ENCODE data around the gene NEU3. TPM values are rescaled to one million over a fixed set of nuclear protein-coding genes. Genes with fewer than 3 reads are reported as not detected.

Gene NEU3
- total and polyA plus RNA-seq, 4 donors = 2.7 to 9.5 (median 5.3) TPM

GRCh38 chr11:74984070-74984469, 4.7 kb upstream of the NEU3 start (continued):
- TF ChIP-seq, protein P1, sequence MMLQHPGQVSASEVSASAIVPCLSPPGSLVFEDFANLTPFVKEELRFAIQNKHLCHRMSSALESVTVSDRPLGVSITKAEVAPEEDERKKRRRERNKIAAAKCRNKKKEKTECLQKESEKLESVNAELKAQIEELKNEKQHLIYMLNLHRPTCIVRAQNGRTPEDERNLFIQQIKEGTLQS (IDR thresholded peaks at IDR 0.05) = no peak
- TF ChIP-seq HNF4G (IDR thresholded peaks at IDR 0.05) (peak; percentile 22), RAD21 (IDR thresholded peaks at IDR 0.05) (no peak), JUND (IDR thresholded peaks at IDR 0.05) (no peak), YY1 (IDR thresholded peaks at IDR 0.05) (no peak), SP1 (IDR thresholded peaks at IDR 0.05) (no peak), NR2F2 (IDR thresholded peaks at IDR 0.05) (no peak), RXRA (IDR thresholded peaks at IDR 0.05) (peak in 1 of 2 donors; percentile 14), FOXA1 (IDR thresholded peaks at IDR 0.05) (no peak), GABPA (IDR thresholded peaks at IDR 0.05 in 1 of 2, conservative IDR thresholded peaks at IDR 0.05 in 1 of 2) (no peak), EGR1 (IDR thresholded peaks at IDR 0.05; ENCODE audit: low read depth in 2 of 2) (no peak)
- TF ChIP-seq, protein P2, sequence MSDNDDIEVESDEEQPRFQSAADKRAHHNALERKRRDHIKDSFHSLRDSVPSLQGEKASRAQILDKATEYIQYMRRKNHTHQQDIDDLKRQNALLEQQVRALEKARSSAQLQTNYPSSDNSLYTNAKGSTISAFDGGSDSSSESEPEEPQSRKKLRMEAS (IDR thresholded peaks at IDR 0.05) = no peak

GRCh38 chr11:74984730-74985129, 4.0 kb upstream of the NEU3 start:
- WGBS = 83% methylated on average over 2 of the region's 2 CpGs
- H3K27ac ChIP-seq (ENCODE audit: low read depth in 1 of 2, low read length in 2 of 2) = no peak overlapping the region
- no peaks in the 10 kb centered on the region for H3K27me3 ChIP-seq (ENCODE audit: control insufficient read depth in 4 of 4, insufficient read depth in 4 of 4, low read length in 3 of 4)
- H3K36me3 ChIP-seq (ENCODE audit: control insufficient read depth in 4 of 4, insufficient read depth in 3 of 4, low read depth in 1 of 4, low read length in 3 of 4) = no peaks in the 10 kb centered on the region
- H3K4me3 ChIP-seq (ENCODE audit: low read depth in 1 of 3, low read length in 3 of 3) = no peak overlapping the region
- no peak for DNase-seq (ENCODE audit: low spot score)
- peaks cover 2 to 46% (median 38%) of the 10 kb centered on the region in 4 donors for H3K4me1 ChIP-seq (ENCODE audit: control insufficient read depth in 4 of 4, insufficient read depth in 4 of 4, low read length in 3 of 4)
- TF ChIP-seq RAD21 (IDR thresholded peaks at IDR 0.05) = no peak
- no peak for TF ChIP-seq YY1 (IDR thresholded peaks at IDR 0.05)
- TF ChIP-seq, protein P1 (IDR thresholded peaks at IDR 0.05) = no peak
- TF ChIP-seq REST (IDR thresholded peaks at IDR 0.05) = no peak
- TF ChIP-seq RXRA (IDR thresholded peaks at IDR 0.05) = no peak
- no peak for TF ChIP-seq FOXA2 (IDR thresholded peaks at IDR 0.05)
- TF ChIP-seq FOXA1 (IDR thresholded peaks at IDR 0.05) = no peak
- TF ChIP-seq EGR1 (IDR thresholded peaks at IDR 0.05; ENCODE audit: low read depth in 2 of 2) = no peak
- no peak for TF ChIP-seq JUND (IDR thresholded peaks at IDR 0.05)
- TF ChIP-seq HNF4G (IDR thresholded peaks at IDR 0.05) = no peak
- no peak for TF ChIP-seq HNF4A (conservative IDR thresholded peaks at IDR 0.05)
- TF ChIP-seq TAF1 (conservative IDR thresholded peaks at IDR 0.05) = no peak
- TF ChIP-seq GABPA (IDR thresholded peaks at IDR 0.05 in 1 of 2, conservative IDR thresholded peaks at IDR 0.05 in 1 of 2) = no peak
- no peak for TF ChIP-seq SP1 (IDR thresholded peaks at IDR 0.05)
- TF ChIP-seq CTCF (IDR thresholded peaks at IDR 0.05; ENCODE audit: low read depth, low read length, missing input control) = no peak
- no peak for TF ChIP-seq ZBTB33 (IDR thresholded peaks at IDR 0.05)
- TF ChIP-seq, protein P2 (IDR thresholded peaks at IDR 0.05) = no peak
- no peak for TF ChIP-seq NR2F2 (IDR thresholded peaks at IDR 0.05)
- no peak overlapping the region for H3K9ac ChIP-seq (ENCODE audit: low read depth in 1 of 2, low read length in 2 of 2)
- no peaks in the 10 kb centered on the region for H3K9me3 ChIP-seq (ENCODE audit: control insufficient read depth in 4 of 4, low read length in 3 of 4)
